Stimulated activated CD4-positive, alpha-beta T cell treated with anti-CD3 and anti-CD28 coated beads, Interleukin-15, amount 100 ng/mL, for 24 hours (primary cell): ENCODE measurements around the gene SLC7A11.
A peak's percentile ranks its signal among the peaks of the same experiment; 100 is the strongest.

Source experiments
- DNase-seq: peaks from one replicate; pipeline ENCODE4 v3.0.0-alpha.2; 2020

The SLC7A11 gene

DNA sequence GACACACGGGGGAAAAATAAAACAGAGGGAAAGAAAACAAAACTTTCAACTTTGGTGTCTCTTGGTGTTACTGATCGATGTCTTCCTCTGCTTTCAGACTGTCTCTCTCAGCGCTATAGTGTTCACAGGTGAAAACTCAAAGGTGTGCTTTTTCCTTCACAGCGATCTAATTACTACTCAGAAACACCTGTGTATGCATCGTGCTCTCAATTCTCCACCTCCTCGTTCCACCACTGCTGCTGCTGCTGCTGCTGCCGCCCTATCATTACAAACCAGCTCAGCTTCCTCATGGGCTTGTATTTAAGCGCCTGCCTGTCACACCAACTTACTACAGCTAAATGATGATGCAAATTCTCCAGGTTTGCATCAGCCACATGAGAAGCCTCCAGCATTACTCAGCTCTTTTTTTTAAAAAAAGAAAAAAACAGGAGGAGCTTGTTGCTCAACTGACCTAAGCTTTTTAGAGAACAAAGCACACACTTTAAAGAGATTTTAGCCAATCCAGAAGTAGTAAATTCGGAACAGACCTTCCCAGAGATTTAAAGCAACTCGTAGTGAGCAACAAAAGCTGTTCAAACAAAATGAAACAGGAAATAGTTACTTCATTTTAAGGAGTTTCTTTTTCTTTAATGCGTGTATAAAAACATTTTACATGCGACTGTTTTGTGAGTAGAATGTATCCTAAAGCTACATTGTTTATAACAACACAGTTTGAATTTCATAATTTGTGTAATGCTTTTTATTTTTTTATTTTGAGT is at the start of gene SLC7A11:
TSS of gene SLC7A11 (minus strand) at position 274 of the 758 bp plus-strand sequence. CDS start 280 bp downstream, outside the sequence.
- DNase-seq: peak; percentile 49

DNA sequence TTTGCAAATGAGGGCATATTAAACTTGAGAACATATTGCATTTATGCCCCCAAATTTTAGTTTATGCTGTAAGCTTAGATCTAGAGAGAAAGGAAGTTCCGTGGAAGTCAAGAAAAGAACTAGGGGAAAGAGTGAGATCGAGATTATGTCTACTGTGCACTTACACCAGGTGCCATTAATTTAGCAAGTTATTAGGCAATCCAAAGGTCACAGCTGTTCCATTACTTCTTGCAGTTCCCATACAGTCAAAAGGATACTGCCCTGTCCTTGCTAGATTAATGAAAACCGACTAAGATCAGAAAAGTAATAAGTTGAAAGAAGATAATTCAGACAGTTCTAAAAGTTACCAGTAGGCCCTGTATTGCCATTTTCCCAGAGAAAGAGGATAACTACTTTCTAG is 49.3 kb upstream of the SLC7A11 start:
- no peak for DNase-seq

DNA sequence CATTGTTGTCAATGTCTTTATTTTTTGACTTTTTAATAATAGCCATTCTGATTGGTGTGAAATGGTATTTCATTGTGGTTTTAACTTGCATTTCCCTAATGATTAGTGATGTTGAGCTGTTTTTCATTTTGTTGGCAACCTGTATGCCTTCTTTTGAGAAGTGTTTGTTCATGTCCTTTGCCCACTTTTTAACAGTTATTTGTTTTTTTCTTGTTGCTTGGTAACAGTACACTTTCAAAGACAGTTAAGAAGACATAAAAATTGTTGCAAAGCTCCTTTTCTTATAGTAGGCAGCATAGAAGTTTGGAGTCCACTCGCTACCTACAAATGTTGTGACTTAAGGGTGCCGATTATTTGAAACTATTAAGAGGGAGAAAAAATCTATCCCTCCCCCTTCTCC is 48.7 kb upstream of the SLC7A11 start:
- DNase-seq: no peak

DNA sequence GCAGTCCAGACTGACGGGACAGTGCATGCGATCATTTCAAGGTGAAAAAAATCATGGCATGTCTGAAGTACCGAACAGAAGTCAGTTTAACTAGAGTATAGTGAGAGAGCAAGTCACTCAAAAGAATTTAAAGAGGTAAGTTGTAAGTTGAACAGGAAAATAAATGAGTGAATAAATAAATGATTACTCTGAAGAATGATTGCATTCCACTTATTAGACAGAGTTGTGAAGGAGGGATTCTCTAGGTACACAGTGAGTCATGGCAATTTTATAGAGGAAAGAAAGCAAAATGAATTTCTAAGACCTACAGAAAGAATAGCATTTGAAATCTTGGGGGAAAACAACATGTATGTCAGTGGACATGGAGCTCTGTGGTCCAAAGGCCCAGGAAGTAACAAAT is 37.1 kb upstream of the SLC7A11 start:
- DNase-seq: no peak

DNA sequence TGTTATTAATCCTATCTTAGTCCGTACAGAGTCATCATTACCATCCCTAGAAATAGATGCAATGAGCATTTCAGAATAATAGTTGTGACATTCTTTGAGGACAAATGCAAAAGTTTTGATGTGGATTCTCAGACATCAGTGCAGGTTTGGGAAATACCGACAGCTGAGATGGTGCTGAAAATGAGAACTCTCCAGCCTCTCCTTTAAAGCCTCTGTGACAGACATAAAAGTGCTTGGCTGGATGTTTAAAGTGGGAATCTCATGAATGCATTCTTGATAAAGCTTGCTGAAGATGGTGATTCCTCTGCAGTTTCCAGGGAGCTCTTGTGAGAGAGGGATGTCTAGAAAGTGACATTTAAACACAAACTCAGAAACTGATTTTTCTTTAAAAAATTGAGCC is 35.0 kb upstream of the SLC7A11 start:
- no peak for DNase-seq

DNA sequence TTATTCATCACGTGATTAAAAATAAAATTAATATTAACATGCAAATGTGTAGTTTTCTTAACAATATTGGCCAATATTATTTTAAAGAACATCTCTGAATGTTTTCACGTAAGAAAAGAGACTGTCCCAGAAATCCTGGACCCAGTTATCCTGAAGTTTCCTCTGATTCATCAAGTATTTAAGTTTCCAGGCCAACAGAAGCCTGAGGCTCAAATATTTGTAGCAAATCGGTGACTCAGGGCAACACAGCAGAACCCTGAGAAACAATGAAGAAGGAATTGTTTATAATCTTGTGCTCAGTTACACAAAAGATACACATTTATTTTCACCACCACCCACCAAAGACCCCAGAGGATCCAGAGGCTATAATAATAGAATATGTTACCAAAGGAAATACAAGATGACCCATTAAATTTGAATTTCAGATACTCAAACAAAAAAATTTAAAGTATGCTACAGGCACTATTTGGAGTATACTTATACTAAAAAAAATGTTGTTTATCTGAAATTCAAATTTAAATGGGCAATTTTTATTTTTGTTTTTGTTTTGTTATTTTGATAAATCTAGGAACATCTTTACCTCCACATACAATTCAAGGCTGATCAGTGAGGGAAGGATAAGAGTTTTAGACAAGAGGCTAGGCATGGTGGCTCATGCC is 33.9 kb upstream of the SLC7A11 start:
- DNase-seq: no peak

DNA sequence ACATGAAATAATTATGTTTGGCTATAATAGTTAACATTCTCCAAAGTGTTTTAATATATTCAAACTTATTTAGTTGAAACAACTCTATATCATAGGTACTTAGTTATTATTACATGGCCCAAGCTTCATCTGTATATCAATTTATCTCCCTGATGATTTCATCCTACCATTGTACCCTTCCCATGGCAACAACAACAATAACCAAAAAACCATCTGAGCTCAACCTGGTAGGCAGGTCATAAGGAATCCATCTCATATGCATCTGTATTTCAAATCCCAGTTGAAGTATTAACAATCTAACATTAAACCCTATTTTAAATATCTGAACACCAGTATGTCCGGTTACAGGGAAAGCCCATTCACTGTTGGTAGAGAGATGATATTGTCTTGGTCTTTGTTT is 33.1 kb upstream of the SLC7A11 start:
- no peak for DNase-seq

DNA sequence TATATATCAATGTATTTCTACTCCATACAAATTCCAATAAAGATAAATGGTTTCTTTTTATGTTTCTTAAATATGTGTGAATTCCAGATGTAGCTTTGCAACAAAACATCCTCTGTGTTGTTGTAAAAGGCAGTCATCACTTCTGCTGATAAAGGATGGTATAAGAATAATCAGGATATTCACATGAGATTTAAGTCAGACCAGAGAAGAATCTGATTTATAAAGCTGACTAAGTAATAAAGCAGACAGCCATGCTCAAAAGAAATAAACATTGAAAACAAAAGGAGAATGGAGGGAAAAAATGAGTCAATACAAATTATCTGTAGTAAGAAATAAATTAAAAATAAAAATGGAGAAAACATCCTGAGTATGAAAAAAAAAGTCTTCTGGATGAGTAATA is 27.0 kb upstream of the SLC7A11 start:
- no peak for DNase-seq

DNA sequence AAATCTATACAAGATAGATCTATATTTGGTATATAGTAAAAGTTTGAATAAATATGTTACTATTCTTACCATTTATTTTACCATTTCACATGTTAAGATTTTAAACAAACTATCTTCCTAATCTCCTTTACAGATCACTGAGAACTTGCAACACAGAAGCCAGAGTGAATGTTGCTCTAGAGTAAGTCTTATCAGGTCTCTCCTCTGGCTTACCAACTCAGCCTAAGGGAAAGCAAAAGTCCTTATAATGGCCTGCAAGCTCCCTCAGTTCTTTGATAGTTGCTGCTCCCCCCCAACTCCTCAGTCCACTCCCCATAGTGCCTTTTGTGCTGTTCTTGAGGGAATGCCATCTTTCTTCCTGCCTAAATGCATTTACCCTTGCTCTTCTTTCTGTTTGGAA is 25.7 kb upstream of the SLC7A11 start:
- DNase-seq: no peak

DNA sequence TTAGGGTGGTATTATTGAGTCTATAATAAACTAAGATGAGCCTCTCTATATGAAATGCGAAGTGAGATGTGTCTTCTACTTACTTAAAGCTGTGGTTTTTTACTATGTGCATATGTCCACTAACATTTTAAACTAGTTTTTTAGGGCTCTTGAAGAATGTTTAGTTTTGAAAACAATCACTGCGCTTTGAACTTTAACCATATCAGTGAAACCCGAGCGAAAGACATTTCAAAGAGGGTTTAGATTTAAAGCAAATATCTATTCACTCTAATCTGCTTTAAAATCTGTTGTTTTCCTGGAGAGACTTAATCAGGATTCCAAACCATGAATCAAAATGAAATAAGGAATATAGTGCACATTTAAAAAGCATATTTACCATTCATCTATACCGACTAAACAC is 24.8 kb upstream of the SLC7A11 start:
- DNase-seq: no peak

DNA sequence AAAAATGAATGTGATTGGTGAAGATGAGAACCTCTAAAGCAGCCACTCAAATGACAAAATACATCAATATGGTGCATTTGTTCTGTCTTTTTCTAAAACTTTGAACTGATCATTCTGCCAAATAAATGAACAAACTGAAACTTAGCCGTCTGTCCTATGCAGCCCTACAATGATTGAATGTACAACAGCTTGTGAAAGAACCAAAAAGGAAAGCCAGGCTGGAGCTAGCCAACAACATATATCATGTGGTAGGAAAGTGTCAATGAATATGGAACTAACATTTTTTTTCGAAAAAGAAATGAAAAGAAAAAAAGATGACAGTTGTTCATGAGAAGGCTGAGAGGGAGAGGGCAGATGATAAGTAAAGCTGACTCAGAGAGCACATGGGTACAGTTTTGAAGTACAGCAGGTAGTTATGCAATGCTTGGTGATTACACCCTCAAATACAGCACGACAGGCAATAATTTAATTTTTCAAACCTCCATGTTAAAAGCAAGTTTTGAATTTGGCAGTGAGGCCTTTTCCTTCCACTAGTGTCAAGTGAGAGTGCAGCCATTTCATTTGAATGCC is 21.2 kb upstream of the SLC7A11 start:
- DNase-seq: no peak

DNA sequence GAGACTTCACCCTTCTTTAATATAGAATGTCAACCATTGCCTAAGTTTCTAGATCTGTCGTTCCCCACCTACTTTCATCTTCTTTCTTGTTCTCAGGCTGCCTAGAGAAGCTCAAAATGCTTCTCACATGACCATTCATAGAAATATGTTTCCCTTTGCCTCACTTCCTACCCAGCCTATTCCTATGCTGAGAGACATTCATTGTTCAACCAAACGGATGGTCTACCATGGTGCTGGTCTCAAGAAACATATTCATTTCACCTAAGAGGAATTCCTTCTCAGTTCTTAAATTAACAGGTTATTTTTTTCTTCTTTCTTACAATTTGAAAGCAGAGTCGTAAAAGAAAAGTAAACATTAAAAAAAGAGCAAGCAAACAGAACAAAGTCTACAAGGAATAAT is 20.3 kb upstream of the SLC7A11 start:
- DNase-seq: no peak

DNA sequence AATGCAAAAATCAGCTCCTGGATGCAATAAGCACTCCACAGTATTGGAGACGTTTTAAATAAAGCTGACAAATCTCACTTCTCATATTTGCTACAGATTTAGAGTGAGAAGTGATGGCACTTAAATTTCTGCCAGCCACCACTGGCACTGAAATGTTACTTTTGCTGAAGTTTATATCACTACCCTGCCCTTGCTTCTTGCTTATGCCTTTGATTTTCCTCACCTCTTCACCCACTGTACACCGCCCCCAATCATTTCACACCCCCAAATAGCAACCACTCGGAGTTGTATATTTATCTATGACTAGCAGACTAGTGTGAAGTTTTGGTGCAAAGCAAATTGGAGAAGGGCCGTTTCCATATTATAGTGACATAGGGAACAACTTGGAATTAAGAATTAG is 19.9 kb upstream of the SLC7A11 start:
- DNase-seq: no peak

DNA sequence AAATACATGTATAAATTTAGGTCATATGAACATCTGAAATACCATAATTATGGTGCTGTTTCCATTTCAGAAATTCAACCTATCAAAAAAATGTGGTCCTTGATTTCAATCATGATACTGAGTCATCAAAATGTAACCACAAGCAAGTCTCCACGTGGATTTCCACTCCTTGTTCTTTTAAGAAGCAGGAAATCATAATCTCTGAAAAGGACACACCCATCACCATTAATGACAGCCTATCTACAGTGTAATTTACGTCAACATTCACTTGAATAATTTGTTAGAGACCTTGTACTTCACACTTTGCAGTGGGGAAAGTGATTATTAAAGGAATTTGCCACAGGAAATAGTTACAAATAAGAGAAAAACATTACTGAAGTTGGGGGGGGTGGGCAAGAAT is 17.7 kb upstream of the SLC7A11 start:
- DNase-seq: no peak

DNA sequence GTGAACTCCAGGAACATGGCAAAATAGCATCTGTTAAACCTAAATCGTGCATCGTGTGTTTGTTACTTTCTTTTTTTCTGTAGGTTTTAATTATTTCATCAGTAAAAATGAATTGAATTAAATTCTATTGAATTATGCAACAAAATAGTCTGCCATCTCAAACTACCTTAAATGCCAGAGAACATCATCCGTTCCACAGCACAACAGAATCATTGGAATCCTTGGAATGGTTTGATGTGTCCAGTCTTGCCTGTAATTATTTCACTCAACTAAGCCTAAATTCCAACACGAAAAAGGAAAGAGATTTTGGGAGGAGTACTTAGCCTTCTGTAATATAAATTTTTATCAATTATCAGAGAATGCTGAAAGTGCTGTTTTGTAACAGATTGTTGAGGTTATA is 17.1 kb upstream of the SLC7A11 start:
- no peak for DNase-seq

DNA sequence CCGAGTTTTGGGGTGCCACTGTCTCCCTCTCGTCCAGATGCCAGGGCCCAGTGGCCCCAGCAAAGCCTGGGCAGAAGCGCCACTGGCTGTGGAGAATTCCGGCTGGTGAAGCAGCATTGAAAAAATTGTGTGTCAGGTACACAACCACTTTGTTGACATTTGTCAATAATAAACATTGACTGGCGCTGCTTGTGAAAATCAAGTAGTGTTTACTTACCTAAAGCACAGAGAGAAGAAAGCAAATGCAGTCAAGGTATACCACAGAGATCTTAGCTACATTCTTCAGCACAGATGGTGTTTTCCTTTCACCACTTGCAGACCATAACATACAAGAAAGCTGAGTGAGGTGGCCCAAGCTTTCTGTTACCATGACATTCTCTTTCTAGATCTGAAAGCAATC is 14.5 kb upstream of the SLC7A11 start:
- no peak for DNase-seq

DNA sequence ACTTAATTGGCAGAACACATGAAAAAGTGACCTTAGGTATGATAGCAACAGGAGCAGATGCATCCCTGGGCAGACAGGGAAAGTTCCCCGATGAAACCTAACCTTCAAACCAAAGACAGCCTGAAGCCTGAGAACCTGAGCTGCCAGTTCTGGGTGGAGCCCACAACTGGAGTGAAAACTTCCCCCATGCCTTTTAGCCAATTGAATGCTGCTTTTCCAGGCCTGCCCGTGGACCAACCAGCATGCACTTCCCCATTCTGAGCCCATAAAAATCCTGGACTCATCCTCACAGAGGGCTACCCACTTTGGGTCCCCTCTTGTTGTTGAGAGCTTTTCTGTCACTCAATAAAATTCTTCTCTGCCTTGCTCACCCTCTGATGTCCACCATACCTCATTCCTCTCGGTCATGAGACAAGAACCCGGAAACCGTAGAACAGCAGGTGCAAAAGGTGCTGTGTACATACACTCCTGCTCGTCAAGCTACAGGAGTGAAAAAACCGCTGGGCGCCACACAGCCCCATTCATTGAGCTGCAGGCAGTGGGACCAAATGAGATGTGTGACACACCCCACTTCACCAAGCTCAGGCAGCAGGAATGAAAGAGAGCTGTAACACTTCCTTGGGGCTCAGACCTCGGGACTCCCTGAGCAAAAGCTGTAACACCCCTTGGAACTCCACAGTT is 13.9 kb upstream of the SLC7A11 start:
- DNase-seq: no peak

DNA sequence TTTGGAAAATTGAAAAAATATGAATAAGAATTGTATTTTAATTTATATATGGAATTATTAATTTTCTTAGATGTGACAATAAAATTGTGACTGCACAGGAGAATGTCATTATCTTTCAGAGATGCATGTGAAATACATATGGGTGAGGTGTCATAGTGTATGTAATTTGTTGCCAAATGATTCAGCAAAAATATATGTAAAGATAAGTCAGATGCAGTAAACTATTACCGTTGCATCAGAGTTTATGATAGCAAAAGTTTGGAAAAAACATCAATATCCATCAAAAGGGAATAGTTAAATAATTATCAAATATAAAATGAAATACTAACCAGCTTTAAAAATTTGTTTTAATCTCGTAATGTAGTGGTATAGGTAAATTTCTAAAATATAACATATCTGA is 10.4 kb upstream of the SLC7A11 start:
- no peak for DNase-seq

DNA sequence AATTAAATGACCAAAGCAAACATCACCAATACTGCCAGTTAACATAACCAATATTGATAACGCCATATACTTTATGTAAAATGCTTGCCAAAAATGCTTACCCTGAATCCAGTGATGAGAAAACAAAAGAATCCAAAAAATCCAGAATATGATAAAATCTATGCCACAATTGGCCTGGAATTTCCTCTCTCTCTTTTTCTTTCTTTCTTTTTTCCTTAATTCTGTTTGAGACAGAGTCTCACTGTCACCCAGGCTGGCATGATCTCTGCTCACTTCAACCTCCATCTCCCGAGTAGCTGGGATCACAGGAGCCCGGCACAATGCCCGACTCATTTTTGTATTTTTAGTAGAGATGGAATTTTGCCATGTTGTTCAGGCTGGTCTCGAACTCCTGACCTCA is 9.8 kb upstream of the SLC7A11 start:
- DNase-seq: no peak

DNA sequence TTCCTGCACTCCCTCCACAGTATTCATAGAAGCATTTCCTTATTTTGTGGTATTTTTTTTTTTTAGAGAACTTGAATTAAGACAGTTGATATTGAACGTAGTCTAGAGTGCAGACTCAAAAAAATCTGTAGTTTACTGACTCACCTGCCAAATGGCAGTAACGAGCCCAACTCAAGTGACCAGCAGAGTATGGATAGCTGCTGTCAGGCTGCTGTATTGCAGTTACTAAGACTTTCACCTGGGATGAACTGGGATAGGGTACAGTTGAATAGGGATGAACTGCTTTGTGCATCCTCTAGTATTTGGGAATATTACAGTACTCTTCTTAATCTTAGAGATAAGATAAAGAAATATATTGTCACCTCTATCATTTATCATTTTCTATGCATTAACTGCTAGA is 7.0 kb upstream of the SLC7A11 start:
- DNase-seq: no peak

DNA sequence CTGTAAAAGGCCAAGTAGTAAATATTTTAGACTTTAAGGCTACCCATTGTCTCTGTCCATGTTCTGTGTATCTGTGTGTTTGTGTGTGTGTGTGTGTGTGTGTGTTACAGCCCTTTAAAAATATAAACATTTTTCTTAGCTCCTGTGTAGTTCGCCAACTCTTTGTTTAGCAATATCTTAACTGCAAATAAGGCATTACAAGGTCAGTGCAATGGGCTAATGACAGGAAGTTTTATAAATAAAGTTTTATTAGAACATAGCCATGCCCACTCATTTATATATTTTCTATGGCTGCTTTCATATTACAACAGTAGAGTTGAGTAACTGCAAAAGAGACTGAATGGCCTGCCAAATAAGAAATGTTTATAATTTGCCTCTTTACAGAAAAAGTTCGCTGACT is 5.9 kb upstream of the SLC7A11 start:
- no peak for DNase-seq

DNA sequence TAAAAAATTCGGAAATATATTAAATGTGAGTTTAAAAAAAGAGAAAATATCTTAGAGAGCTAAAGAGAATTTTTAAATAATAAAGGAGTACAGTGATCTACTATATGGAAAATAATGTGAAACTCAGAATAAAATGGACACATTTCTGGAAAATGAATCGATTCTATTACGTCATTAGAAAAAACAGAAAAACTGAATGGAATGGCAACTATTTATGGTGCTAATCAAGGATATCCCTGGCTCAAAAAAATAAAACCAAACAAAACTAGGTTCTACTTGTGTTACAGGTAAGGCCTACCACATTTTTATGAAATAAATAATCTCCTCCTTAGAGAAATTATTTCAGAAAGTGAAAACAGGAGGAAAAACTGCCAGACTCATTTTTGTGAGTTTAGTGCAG is 5.5 kb upstream of the SLC7A11 start:
- no peak for DNase-seq

DNA sequence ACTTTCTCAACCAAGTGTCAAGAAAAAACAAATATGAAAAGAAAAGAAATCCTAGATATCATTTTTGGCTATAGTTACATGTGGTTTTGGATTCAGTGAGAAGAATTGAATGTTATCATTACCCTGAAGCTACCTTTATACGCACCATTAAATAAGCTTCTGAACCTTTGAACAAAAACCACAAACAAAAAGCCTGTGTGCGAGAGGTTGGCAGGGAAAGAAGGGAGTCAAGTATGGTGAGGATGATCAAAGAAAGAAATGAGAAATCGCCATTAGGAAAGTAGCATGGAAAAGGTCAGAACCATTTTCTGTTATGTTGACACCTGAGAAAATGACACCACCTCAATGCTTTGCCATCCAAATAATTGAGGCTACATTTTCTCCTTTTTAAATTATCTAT is 1.2 kb upstream of the SLC7A11 start:
- no peak for DNase-seq

DNA sequence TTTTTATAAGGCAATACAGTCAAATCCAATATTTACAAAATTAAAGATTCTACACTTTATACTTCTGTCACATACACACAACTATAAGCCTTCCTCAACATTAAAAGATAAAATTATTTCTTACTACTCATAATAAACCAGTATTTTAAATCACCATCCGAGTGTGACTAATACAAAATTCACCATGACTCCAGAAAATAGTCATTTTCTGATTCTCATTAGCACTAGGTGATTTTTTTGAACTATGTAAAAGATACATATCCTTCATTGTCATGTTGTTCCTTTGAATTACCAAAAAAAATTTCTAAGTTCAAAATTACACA is 646 bp upstream of the SLC7A11 start:
- DNase-seq: no peak
